MG63 (cell line): ENCODE data around the gene AKT1. TPM values are rescaled to one million over a fixed set of nuclear protein-coding genes. Genes with fewer than 3 reads are reported as not detected.
"Not testable (repeated sequence)": the region's sequence is repeated elsewhere in the genome, so short reads cannot be mapped to it uniquely, and the experiment has no call there.

Experiments
- DNase-seq: peaks from one replicate; pipeline ENCODE4 v3.0.0-alpha.2; 2020
- H3K27me3 ChIP-seq: fragments of 250-450 bp; sonication (Bioruptor Pico); 2 replicates; pipeline ENCODE4 v1.5.1; 2020; ENCODE audit warnings: mild to moderate bottlenecking, moderate library complexity
- H3K36me3 ChIP-seq: fragments of 250-450 bp; sonication (Bioruptor Pico); 2 replicates; pipeline ENCODE4 v1.5.1; 2020; ENCODE audit warnings: mild to moderate bottlenecking, moderate library complexity
- H3K4me3 ChIP-seq: fragments of 250-450 bp; sonication (Bioruptor Pico); 2 replicates; pipeline ENCODE4 v1.5.1; 2020; ENCODE audit warnings: mild to moderate bottlenecking, moderate library complexity
- H3K9me3 ChIP-seq: fragments of 250-450 bp; sonication (Bioruptor Pico); 2 replicates; pipeline ENCODE4 v1.5.1; 2020; ENCODE audit warnings: mild to moderate bottlenecking, moderate library complexity
- total RNA-seq: library from RNA; depleted of rRNA; stranded (reverse); fragments of >200 nt; shearing (Covaris generic); gene quantifications from 2 replicates; pipeline ENCODE4 v1.2.3, GENCODE V29; 2014; ENCODE audit warnings: low replicate concordance

Gene AKT1
- total RNA-seq, 1 experiment from 2014 or later = 140 TPM

DNA sequence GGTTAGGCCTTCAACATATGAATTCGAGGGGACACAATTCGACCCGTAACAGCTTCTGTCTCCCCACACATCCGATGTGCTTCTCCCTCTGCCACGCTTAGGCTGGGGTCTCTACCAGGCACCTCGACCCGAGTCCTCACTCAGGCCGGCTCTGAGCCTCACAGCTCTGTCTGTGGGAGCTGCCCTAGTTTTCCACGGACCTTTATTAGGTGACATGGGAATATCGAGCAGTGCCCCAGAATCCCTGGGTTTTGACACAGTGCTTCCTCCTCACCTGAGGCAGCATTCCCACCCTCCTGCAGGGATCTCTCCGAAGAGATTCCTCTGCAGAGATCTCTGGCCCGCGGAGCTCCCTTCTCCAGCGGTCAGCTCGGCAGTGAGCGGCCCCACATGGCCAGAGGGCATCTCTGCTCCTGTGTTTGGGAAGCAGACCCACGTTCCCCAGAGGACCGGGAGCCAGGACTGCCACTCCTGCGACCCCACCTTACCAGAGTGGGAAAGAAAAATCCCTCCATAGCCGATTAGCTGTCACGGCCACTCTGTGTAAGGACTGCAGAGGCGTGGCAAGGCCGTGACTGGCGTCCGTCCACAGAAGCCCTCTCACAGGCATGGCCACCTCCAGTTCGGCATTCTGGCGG is 26.5 kb upstream of the AKT1 start:
- DNase-seq = no peak
- no peaks in the 10 kb centered on the region for H3K36me3 ChIP-seq
- no peaks in the 10 kb centered on the region for H3K27me3 ChIP-seq
- H3K4me3 ChIP-seq = no peak overlapping the region
- no peaks in the 10 kb centered on the region for H3K9me3 ChIP-seq

DNA sequence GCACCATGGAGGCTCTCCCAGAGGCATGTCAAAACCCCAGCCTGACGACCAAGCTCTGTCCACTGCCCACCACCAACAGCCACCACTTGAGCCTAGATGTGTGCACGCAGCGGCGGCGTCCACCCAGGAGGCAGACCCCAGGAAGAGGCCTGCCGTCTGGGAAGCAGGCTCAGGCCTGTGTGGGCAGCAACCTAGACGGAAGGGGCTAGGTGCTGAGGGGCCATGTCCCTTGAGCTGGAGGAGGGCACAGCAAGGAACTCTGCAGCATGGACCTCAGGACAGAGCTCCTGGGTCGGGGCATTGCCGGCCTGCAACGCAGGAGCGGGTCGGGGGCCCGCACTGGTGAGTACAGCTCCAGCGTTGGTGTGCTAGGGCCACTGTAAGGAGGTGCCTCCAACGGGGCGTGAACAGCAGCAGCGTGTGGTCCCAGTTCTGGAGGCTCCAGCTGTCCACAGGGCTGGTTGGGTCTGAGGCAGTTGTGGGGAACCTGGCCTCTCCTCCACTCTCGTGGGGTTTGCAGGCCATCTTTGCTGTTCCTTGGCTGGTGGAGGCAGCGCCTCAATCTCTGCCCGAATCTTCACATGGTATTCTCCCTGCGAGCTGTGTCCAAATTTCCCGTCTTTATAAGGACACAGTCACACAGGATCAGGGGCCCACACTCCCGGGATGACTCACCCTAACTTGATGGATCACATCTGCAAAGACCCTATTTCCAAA is 25.8 kb upstream of the AKT1 start:
- no peak for DNase-seq
- Histone ChIP-seq H3K36me3 (no peaks in the 10 kb centered on the region), H3K4me3 (no peak overlapping the region), H3K27me3 (no peaks in the 10 kb centered on the region), H3K9me3 (no peaks in the 10 kb centered on the region)

DNA sequence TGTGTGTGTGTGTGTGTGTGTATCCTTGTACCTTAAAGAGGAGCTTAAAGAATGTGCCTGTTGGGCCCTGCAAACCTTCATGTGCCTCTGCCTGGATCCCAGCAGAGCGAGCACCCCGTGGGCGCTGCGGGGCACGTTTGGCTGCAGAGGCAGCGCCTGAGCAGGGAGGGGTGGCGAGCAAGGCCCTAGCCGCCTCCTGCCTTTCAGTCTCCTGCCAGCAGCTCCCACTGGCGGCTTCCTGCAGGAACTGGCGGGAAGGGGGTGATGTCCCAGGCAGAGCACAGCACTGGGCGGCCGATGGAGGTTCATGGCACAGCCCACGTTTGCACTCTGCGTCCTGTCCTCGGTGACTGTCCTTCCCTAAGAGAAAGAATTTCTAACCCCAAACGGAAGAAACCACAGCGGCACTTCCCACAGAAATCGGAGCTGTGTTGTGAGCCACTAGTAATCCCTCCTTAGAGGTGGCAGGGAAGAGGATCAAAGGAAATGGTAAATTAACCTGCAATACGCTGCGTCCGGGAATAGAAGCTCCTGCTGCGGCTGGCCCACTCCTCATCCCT is 25.2 kb upstream of the AKT1 start:
- DNase-seq = no peak
- Histone ChIP-seq H3K4me3 (no peak overlapping the region), H3K9me3 (no peaks in the 10 kb centered on the region), H3K36me3 (no peaks in the 10 kb centered on the region), H3K27me3 (no peaks in the 10 kb centered on the region)

DNA sequence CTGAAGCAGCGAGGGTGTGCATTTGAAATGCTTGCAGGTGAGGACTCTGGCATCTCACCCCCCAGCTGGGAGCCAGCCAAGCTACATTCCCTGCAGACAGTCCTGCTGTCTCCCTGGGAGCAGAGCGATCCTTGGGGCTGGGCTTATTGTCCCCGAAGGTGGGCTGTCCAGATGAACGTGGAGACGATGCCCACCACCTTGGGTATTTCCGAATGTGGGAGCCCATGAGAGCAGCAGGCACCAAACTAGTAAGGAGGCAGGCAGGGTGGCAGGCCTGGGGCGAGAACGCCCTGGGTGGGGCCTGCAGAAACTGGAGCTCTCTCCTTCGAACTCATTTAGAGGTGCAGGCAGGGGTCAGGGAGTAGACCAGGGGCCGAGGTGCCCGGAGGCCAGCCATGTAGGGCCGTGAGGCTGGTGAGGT is 23.8 kb upstream of the AKT1 start:
- H3K4me3 ChIP-seq = no peak overlapping the region
- H3K36me3 ChIP-seq = no peaks in the 10 kb centered on the region
- no peak for DNase-seq
- no peaks in the 10 kb centered on the region for H3K9me3 ChIP-seq
- no peaks in the 10 kb centered on the region for H3K27me3 ChIP-seq

DNA sequence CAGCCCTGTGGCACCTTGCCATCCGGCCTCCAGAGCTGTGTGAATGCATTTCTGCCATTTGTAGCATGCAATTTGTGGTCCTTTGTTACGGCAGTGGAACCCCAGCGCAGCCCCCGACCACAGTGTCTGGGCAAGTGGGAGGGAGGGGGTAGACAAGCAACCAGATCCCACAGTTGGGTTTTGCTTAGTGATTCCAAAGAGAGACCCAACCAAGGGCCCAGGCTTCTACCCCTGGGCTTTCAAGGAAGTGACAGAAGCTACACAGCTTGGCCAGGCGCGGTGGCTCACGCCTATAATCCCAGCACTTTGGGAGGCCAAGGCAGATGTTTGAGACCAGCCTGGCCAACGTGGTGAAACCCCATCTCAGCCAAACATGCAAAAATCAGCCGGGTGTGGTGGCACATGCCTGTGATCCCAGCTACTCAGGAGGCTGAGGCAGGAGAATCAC is 23.2 kb upstream of the AKT1 start:
- no peaks in the 10 kb centered on the region for H3K27me3 ChIP-seq
- H3K4me3 ChIP-seq = no peak overlapping the region
- H3K9me3 ChIP-seq = no peaks in the 10 kb centered on the region
- no peaks in the 10 kb centered on the region for H3K36me3 ChIP-seq
- DNase-seq = no peak

DNA sequence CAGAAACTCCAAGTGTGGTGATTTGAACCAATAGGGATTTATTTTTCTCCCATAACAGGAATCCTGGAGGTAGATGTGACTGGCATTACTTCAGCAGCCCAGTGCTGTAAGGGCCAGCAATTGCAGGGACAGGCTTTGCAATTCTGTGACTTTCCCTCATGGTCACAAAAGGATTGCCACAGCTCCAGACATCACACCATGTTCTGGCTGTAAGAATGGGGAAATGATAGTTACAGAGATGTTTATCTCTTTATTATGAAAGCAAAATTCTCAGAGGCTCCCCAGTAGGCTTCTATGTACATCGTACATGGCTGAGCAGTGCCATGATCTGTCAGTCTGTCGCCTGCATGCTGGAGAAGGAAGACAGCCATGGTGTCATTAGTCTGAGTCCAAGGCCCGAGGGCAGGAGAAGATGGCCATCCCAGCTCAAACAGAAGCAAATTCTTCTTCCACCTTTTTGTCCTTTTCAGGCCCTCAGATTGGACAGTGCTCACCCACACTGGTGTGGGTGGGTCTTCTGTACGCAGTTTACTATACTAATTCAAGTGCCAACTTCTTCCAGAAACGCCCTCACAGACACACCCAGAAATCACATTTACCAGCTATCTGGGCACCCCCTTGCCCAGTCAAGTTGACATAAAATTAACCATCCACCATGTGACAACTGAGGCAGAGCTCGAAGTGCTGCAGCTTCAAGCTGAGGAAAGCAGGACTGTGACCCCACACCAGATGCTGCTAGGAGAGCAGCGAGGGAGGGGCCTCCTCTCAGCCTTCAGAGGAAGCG is 22.6 kb upstream of the AKT1 start:
- no peak for DNase-seq
- Histone ChIP-seq H3K9me3 (no peaks in the 10 kb centered on the region), H3K36me3 (no peaks in the 10 kb centered on the region), H3K4me3 (no peak overlapping the region), H3K27me3 (no peaks in the 10 kb centered on the region)

DNA sequence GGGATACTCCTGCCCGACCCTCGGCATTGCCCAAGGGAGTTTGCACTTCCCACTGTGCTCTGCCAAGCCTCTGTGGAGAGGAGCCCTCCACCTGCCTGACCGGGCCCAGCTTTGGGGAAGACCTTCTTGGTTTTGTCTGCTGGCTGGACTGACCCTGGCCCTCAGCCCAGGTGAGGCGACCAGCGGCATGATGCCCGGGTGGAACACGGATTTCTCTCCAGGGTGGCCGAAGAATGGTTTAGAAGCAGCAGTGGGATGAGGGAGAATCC is 21.0 kb upstream of the AKT1 start:
- peak overlapping the region; percentile 70 for H3K4me3 ChIP-seq
- H3K9me3 ChIP-seq = no peaks in the 10 kb centered on the region
- no peaks in the 10 kb centered on the region for H3K27me3 ChIP-seq

DNA sequence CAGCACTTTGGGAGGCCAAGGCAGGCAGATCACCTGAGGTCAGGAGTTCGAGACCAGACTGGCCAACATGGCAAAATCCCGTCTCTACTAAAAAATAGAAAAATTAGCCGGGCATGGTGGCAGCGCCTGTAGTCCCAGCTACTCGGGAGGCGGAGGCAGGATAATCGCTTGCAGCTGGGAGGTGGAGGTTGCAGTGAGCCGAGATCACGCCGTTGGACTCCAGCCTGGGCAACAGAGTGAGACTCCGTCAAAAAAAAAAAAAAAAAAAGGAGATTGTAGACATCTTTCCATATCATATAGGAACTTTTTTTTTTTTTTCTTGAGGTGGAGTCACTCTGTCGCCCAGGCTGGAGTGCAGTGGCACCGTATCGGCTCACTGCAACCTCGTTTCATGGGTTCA is 19.2 kb upstream of the AKT1 start:
- DNase-seq = not testable (repeated sequence)

More for the DNA sequence above, 21.0 kb upstream of the AKT1 start:
- H3K36me3 ChIP-seq = no peaks in the 10 kb centered on the region
- no peak for DNase-seq

DNA sequence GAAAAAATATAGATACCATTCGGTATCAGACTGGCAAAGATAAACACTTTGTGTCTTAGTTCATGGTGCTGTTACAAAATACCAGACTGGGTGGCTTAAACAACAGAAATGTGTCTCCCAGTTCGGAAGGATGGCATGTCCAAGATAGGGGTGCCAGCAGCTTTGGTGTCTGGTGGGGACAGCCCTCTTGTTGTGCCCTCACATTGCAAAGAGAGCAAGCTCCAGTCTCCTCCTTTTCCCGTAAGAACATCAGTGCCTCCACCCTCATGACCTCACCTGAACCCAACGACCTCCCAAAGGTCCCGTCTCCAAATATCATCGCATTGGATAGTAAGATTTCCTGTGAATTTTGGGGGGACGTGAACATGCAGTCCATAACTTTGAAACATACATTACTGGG is 17.7 kb upstream of the AKT1 start:
- Histone ChIP-seq H3K36me3 (no peaks in the 10 kb centered on the region), H3K9me3 (no peaks in the 10 kb centered on the region), H3K4me3 (no peak overlapping the region), H3K27me3 (no peaks in the 10 kb centered on the region)
- no peak for DNase-seq

More for the DNA sequence above, 19.2 kb upstream of the AKT1 start:
- peak overlapping the region; percentile 70 for H3K4me3 ChIP-seq
- H3K9me3 ChIP-seq, H3K36me3 ChIP-seq, H3K27me3 ChIP-seq: not testable (repeated sequence)

DNA sequence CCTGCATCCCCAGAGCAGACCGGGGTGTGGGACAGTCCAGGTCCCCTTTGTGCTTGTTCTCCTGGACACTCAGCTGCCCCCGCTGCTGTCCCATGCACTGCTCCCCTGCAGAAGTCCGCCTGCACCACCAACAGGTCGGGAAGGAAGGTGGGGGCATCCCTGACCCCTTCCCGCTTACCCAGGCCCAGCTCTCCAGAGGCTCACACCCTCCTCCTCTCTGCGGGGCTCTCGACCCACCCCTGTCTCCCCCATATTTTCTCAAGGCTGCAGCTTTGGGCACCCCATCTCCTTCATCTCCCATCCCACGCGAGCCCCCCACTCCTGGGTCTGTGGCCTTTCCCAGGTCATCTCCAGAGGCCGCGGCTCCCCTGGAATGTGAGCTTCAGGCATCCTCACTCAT is 14.8 kb upstream of the AKT1 start:
- Histone ChIP-seq H3K4me3 (no peak overlapping the region), H3K27me3 (no peaks in the 10 kb centered on the region), H3K9me3 (no peaks in the 10 kb centered on the region), H3K36me3 (no peaks in the 10 kb centered on the region)
- no peak for DNase-seq

DNA sequence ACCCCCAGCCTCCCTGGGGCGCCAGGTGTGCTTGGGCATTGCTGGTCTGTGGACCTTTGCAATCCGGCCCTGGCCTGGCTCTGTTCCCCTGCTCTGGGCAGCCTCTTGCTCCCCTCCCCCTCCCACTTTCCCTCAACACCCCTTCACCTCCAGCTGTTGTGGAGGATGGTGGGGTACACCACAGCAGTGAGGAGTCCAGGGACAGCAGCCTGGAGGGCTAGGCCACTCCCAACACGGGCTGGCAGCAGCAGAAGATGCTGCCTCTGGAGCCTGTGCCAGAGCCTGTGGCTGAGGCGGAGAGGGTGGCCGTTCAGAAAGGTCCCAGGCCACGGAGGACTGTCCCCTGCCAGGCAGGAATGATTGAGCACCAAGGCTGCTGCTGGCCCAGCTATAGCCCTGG is 12.9 kb upstream of the AKT1 start:
- DNase-seq = no peak
- no peaks in the 10 kb centered on the region for H3K36me3 ChIP-seq
- no peaks in the 10 kb centered on the region for H3K27me3 ChIP-seq

DNA sequence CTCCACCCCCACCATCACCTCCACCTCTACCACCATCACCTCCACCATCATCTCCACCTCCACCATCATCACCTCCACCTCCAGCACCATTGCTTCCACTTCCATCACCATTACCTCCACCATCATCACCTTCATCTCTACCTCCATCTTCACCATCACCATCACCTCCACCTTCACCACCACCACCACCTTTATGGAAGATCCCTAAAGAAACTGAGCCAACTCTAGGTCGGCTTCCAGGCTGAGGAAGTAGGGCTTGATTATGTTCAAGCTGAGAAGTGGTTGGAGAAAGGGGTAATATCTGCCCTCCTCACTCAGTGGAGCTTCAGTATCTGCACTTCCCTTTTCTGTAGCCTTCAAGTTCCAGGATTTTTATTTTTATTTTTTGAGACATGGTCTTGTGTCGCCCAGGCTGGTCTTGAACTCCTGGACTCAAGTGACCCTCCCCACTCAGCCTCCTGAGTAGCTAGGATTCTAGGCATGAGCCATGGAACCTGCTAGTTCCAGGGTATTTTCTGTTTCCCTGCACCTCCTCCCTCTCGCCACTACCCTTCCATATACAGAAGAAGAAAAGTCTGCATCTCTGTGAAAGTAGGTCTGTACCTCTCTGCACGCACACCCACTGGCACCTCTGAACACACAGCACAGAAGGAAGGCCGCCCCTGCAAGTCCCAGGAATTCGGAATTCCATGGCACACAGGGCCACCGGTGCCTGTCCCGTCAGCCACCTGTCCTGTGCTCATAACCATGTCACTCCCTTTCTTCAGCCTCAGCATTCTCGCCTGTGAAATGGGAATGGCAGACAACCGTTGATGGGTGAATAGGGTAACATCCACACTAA is 11.3 kb upstream of the AKT1 start:
- H3K9me3 ChIP-seq = no peaks in the 10 kb centered on the region
- no peak for DNase-seq
- H3K4me3 ChIP-seq = no peak overlapping the region
- no peaks in the 10 kb centered on the region for H3K36me3 ChIP-seq
- H3K27me3 ChIP-seq = no peaks in the 10 kb centered on the region

More for the DNA sequence above, 12.9 kb upstream of the AKT1 start:
- Histone ChIP-seq H3K4me3 (no peak overlapping the region), H3K9me3 (no peaks in the 10 kb centered on the region)

DNA sequence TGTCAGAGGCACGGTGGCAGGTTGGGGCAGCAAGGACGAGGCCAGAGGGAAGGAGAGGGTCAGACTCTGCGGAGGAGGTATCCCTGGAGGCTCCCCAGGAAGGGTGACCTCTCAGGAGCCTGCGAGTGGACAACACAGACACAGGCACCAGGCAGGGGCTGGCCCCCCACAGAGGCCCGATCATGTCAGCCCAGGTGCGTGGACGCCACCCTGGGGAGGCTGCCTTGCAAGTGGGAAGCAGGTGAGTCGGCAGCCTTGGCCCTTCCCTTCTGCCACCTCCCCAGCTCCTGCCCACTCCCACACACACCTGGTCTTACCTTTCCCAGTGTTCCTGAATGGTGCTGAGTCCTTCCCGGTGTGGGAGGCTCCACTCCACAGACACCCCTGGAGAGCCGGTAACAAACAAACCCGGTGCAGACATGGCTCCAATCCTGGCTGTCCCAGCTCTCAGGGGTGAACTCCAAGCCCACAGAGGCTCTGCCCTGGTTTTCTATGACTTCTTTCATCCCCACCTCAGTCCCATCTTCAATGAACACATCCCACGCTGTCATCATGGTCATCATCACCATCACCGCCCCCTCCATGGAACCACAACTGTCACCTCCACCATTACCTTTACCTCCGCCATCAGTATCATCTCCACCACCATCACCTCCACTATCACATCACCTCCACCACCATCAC is 10.5 kb upstream of the AKT1 start:
- Histone ChIP-seq H3K4me3 (no peak overlapping the region), H3K36me3 (no peaks in the 10 kb centered on the region), H3K27me3 (no peaks in the 10 kb centered on the region), H3K9me3 (no peaks in the 10 kb centered on the region)
- no peak for DNase-seq

DNA sequence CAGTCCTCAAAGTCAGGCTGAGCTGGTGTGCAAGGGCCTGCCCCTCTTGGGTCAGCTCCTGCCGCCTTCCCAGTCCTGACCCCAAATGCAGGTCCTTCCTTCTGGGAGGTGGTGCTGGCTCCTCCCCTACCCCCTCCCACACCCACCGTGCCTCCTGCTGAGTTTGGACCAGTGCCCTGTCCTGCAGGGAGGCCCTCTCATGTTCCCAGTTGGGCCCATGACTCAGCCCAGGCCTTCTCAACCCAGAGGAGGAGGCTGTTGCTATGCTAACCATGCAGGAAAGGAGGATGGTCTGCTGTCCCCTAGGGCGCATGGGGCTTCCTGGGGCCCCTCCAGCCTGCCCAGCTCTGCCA is 9.8 kb upstream of the AKT1 start:
- H3K36me3 ChIP-seq = no peaks in the 10 kb centered on the region
- no peaks in the 10 kb centered on the region for H3K9me3 ChIP-seq
- peak; percentile 87 for DNase-seq
- H3K4me3 ChIP-seq = no peak overlapping the region
- H3K27me3 ChIP-seq = no peaks in the 10 kb centered on the region

DNA sequence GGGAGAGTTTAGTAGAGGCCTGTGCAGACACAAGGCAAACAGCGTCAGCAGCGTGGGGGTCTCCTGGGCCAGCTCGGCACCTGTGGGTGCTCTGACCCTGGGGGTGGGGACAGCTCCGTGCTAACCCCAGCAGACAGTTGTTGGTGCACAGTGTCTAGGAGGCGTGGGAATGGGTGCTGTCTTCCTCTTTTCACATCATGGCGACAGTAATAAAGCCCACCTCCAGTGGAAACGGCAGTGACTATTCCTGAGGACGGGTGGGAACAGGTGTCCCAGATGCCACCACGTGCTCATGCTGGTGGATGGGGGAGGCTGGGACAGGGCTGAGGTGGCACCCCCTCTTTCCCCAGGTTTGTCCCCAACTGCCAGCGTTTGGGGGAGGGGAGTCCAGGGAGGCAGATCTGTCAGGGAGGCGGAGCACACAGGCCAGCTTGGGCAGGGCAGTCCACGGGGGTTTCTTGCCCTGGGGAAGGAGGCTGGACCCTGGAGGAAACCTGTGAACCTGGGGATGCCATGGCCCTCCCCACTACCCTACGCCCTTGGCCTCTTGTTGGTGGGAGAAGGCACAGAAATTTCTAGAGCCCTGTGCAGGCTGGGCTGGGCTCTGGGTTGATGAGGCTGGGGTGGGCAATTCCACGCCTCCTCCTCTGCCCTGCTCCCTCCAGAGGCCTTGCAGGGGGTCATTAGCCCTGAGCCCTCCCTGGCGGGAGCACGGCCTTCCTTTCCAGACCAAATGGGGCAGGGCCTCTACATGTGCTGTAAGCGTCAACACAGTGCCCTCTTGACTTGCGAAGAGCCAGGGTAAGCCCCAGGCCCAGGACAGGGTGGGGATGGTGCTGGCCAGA is 9.2 kb upstream of the AKT1 start:
- no peaks in the 10 kb centered on the region for H3K27me3 ChIP-seq
- DNase-seq = no peak
- no peak overlapping the region for H3K4me3 ChIP-seq
- H3K9me3 ChIP-seq = no peaks in the 10 kb centered on the region
- no peaks in the 10 kb centered on the region for H3K36me3 ChIP-seq
